ENCODE results near the gene UNC45A. TPM values are rescaled to one million over a fixed set of nuclear protein-coding genes. Genes with fewer than 3 reads are reported as not detected.

UNC45A gene
- total and polyA plus RNA-seq, 4 experiments from 2014 or later, result 41.7 to 72.3 (median 70.0) TPM

DNA sequence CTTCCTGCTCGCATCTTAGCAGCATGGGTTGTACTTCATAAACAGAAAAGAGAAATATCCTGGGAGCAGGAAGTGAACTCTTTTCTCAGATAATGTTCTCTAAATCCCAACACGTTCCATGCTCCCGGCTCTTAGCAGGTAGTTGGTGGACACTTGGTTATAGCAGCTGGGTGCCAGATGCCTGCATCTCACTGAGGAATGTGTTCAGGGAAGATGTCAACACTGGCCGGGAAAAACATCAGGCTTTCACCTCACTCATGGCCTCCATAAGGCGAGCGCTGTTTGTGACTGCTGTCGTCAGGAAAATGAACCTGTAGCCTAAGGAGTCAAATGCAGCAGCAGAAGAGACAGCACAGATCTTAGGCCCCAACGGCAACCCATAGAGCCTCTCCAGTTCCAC, 63.7 kb downstream of the UNC45A start:
- Mint-ChIP-seq H3K4me3 (no peak overlapping the region), H3K27ac (peak overlapping the region in 2 of 7 donors; percentile 17 to 71), H3K36me3 (peaks cover 28 to 64% of the 10 kb centered on the region in 2 donors), H3K9me3 (peaks cover 0 to 5% (median 0%) of the 10 kb centered on the region in 8 donors), H3K4me1 (peaks cover 5 to 15% (median 13%) of the 10 kb centered on the region in 4 donors), H3K27me3 (no peaks in the 10 kb centered on the region)
- no peak for DNase-seq
- CTCF ChIA-PET (ENCODE audit: partially characterized antibody), result interaction anchor here (1.5 kb wide), 1 partner anchor 853 kb away, joined by 3 read pairs; no protein-coding TSS in a partner anchor
- intact Hi-C loops (cut with micrococcal nuclease), result no loop called here
- Histone ChIP-seq H3K4me1 (ENCODE audit: insufficient read depth, low read length) (peaks cover 7% of the 10 kb centered on the region), H3K4me3 (ENCODE audit: low read length in 2 of 2) (no peak overlapping the region), H3K36me3 (ENCODE audit: insufficient read depth, low read length) (peaks cover 29% of the 10 kb centered on the region), H3K9me3 (ENCODE audit: control insufficient read depth in 1 of 2, low read length in 2 of 2) (no peaks in the 10 kb centered on the region), H3K27me3 (ENCODE audit: insufficient read depth, low read length) (no peaks in the 10 kb centered on the region), H3K27ac (ENCODE audit: low read depth, low read length) (no peak overlapping the region)
- POLR2A ChIA-PET (ENCODE audit: partially characterized antibody), result no interaction called here

GRCh38 chr15:91001209-91001608, 66.1 kb downstream of the UNC45A start:
- H3K9me3 Mint-ChIP-seq, result peaks cover 0 to 2% (median 0%) of the 10 kb centered on the region in 8 donors
- ChIA-PET CTCF (ENCODE audit: partially characterized antibody) (no interaction called here), POLR2A (ENCODE audit: partially characterized antibody) (interaction anchor here (0.8 to 2.0 kb wide), 2 partner anchors 66 to 99 kb away, joined by 3 to 5 read pairs; partner anchors contain the start of gene UNC45A)
- peaks cover 38 to 77% of the 10 kb centered on the region in 2 donors for H3K36me3 Mint-ChIP-seq
- Histone ChIP-seq H3K4me3 (ENCODE audit: low read length in 2 of 2) (no peak overlapping the region), H3K4me1 (ENCODE audit: insufficient read depth, low read length) (no peaks in the 10 kb centered on the region), H3K9me3 (ENCODE audit: control insufficient read depth in 1 of 2, low read length in 2 of 2) (no peaks in the 10 kb centered on the region), H3K27ac (ENCODE audit: low read depth, low read length) (no peak overlapping the region), H3K27me3 (ENCODE audit: insufficient read depth, low read length) (no peaks in the 10 kb centered on the region), H3K36me3 (ENCODE audit: insufficient read depth, low read length) (peaks cover 47% of the 10 kb centered on the region)
- no peaks in the 10 kb centered on the region for H3K27me3 Mint-ChIP-seq
- peaks cover 0 to 2% (median 0%) of the 10 kb centered on the region in 4 donors for H3K4me1 Mint-ChIP-seq
- peak overlapping the region in 1 of 7 donors; percentile 72 for H3K27ac Mint-ChIP-seq
- intact Hi-C loops (cut with micrococcal nuclease), result no loop called here
- H3K4me3 Mint-ChIP-seq, result no peak overlapping the region
- DNase-seq, result no peak

Other genes starting within 250 kb of the UNC45A start
- gene BLM, start 217.9 kb upstream of the UNC45A start, total RNA-seq, result 1 to 10 TPM; 6.5 to 8.9 TPM
- gene BLM, start 217.9 kb upstream of the UNC45A start, polyA plus RNA-seq, result 1 to 10 TPM; 1.2 to 5.5 TPM
- gene FURIN, start 66.7 kb upstream of the UNC45A start, total RNA-seq, result 10 to 100 TPM; 37.2 to 40.3 TPM
- gene FURIN, start 66.7 kb upstream of the UNC45A start, polyA plus RNA-seq, result 10 to 100 TPM in 1 of 2 donors, 1 to 10 TPM in 1; 1.6 to 11.6 TPM
- 1 to 10 TPM; 2.3 to 3.0 TPM for gene FES, start 50.8 kb upstream of the UNC45A start, total RNA-seq
- not detected for gene FES, start 50.8 kb upstream of the UNC45A start, polyA plus RNA-seq
- 100 to 1,000 TPM; 123 to 126 TPM for gene MAN2A2, start 32.0 kb upstream of the UNC45A start, total RNA-seq
- gene MAN2A2, start 32.0 kb upstream of the UNC45A start, polyA plus RNA-seq, result 10 to 100 TPM in 1 of 2 donors, 1 to 10 TPM in 1; 1.3 to 12.2 TPM
- gene HDDC3, start 2.7 kb upstream of the UNC45A start, total RNA-seq, result 10 to 100 TPM; 27.4 to 28.3 TPM
- gene HDDC3, start 2.7 kb upstream of the UNC45A start, polyA plus RNA-seq, result 10 to 100 TPM; 34.6 to 38.7 TPM
- 10 to 100 TPM; 14.0 to 15.6 TPM for gene RCCD1, start 19.6 kb downstream of the UNC45A start, total RNA-seq
- gene RCCD1, start 19.6 kb downstream of the UNC45A start, polyA plus RNA-seq, result 1 to 10 TPM; 2.0 to 4.7 TPM
- 1 to 10 TPM; 8.1 to 8.6 TPM for gene PRC1, start 59.2 kb downstream of the UNC45A start, total RNA-seq
- gene PRC1, start 59.2 kb downstream of the UNC45A start, polyA plus RNA-seq, result 1 to 10 TPM; 2.3 TPM
- gene VPS33B, start 87.3 kb downstream of the UNC45A start, total RNA-seq, result 10 to 100 TPM; 26.9 to 27.8 TPM
- 10 to 100 TPM in 1 of 2 donors, 1 to 10 TPM in 1; 4.7 to 11.3 TPM for gene VPS33B, start 87.3 kb downstream of the UNC45A start, polyA plus RNA-seq
- under 1 TPM in 1 of 2 experiments, not detected in 1; 0.03 TPM for gene SV2B, start 165.0 kb downstream of the UNC45A start, total RNA-seq
- not detected for gene SV2B, start 165.0 kb downstream of the UNC45A start, polyA plus RNA-seq